Heart left ventricle (tissue), 16 donors: ENCODE measurements around the gene ANKRD44. TPM values are rescaled to one million over a fixed set of nuclear protein-coding genes. Genes with fewer than 3 reads are reported as not detected.
A peak's percentile ranks its signal among the peaks of the same experiment; 100 is the strongest.

ENCODE experiments used
- ATAC-seq, 4 donors: fragments of 200-7000 bp; cut with Tn5 transposase; one replicate each; pipeline ENCODE4 v1.9.1; 2020 to 2022; ENCODE audit warnings: moderate library complexity in 4 of 4, mild to moderate bottlenecking in 3 of 4, moderate number of reproducible peaks in 1 of 4
- DNase-seq, 5 donors: peaks; one replicate each; pipeline ENCODE4 v3.0.0-alpha.2; 2020
- H3K27ac ChIP-seq, 12 donors: fragments of 200-600 bp; sonication (generic) in 4 of 12; one replicate each; pipeline versions ENCODE4 v1.5.0 to v1.8.0; 2016 to 2022; ENCODE audit warnings: mild to moderate bottlenecking in 2 of 12
- H3K27me3 ChIP-seq, 9 donors: fragments of 200-600 bp; sonication (generic) in 2 of 9; one replicate each; pipeline versions ENCODE4 v1.5.1 to v1.8.0; 2016 to 2022; ENCODE audit warnings: mild to moderate bottlenecking in 3 of 9
- H3K36me3 ChIP-seq, 9 donors: fragments of 200-600 bp; sonication (generic) in 2 of 9; one replicate each; pipeline versions ENCODE4 v1.5.0 to v1.8.0; 2018 to 2022; ENCODE audit warnings: mild to moderate bottlenecking in 2 of 9
- H3K4me1 ChIP-seq, 12 donors: fragments of 200-600 bp; sonication (generic) in 4 of 12; one replicate each; pipeline versions ENCODE4 v1.5.0 to v1.8.0; 2016 to 2022; ENCODE audit warnings: mild to moderate bottlenecking in 3 of 12
- H3K4me3 ChIP-seq, 12 donors: fragments of 200-600 bp; sonication (generic) in 4 of 12; one replicate each; pipeline versions ENCODE4 v1.5.0 to v1.8.0; 2017 to 2022; ENCODE audit warnings: mild to moderate bottlenecking in 9 of 12, moderate library complexity in 4 of 12
- H3K9me3 ChIP-seq, 12 donors: fragments of 200-600 bp; sonication (generic) in 4 of 12; one replicate each; pipeline versions ENCODE4 v1.5.0 to v1.8.0; 2016 to 2022; ENCODE audit warnings: mild to moderate bottlenecking in 1 of 12
- CTCF ChIP-seq, 12 donors: fragments of 200-600 bp; sonication (generic) in 4 of 12; IDR thresholded peaks; one replicate each; pipeline versions ENCODE4 v1.5.0 to v1.8.0; 2018 to 2022; ENCODE audit warnings: antibody characterized with exemption in 12 of 12, mild to moderate bottlenecking in 5 of 12
- POLR2A ChIP-seq, 2 donors: fragments of 450-650 bp; IDR thresholded peaks; one replicate each; pipeline ENCODE4 v1.6.1; 2017; ENCODE audit warnings: antibody characterized with exemption in 2 of 2, mild to moderate bottlenecking in 2 of 2, moderate library complexity in 2 of 2
- WGBS, 4 donors: extraction: QIAGEN DNeasy Blood & Tissue Kit in 2 of 4; methylation state at CpG; one replicate each; pipeline versions ENCODE4 v1.1.5 to v1.1.7; 2013 to 2018; 5-methylcytosine and 5-hydroxymethylcytosine counted together
- intact Hi-C, 10 donors: fragments of 100-400 bp; cut with DNase I; formaldehyde crosslinking; loops; one replicate each; pipeline versions ENCODE4 v1.11.1 to v1.14.2; 2022
- polyA plus RNA-seq, 2 donors: library from polyadenylated mRNA; stranded (reverse); fragments of 200-250 nt; gene quantifications; one replicate each; pipeline ENCODE4 v1.2.3, GENCODE V29; 2013
- total RNA-seq, 9 donors: library from RNA; depleted of rRNA in 2 of 9; stranded (reverse); fragments of >200 nt in 2 of 9; fragmentation: NEBNext Ultra II Directional in 3 of 9; extraction: Animal tissue kit (Norgen Biotek cat#: 25700) in 3 of 9; gene quantifications; one replicate each; pipeline versions ENCODE4 v1.1.0 to v1.2.4, GENCODE V29; 2016 to 2023
- donor health status: ischemic (EF 13 %, LVEDD 7.1; RV severe dilation, severe dysfunction).
- donor health status: healthy with polysubstance abuse.
- donor health status: DM: no; HTN: yes; CAD: no.
- donor health status: DM: no; HTN: no; CAD: no.
- donor health status: ischemic (EF 25% LVEDD 6.9; RV normal size, moderate dysfunction).
- donor health status: ischemic (EF 25% LVEDD 5.7; RV mildly dilated, moderate dysfunction).
- donor health status: healthy.
- donor health status: DM: yes; HTN: yes; CAD: no.
- donor health status: ischemic (EF 35%, LVEDD 5.7; RV mildly dilated, moderate dysfunction).
- donor health status: nonischemic (EF 11% LVEDD 7.7; RV severe dilation, severe dysfunction).
- donor health status: DM: yes; HTN: yes; CAD: no.
- donor health status: PGD.
- donor health status: ischemic (EF 29% LVEDD 5.4; RV normal size, mild dysfunction).
- donor health status: nonischemic (EF 23%, LVEDD 6.1; RV moderate dilation, normal function).

ANKRD44 gene
- total and polyA plus RNA-seq, 11 donors = 2.4 to 30.6 (median 8.4) TPM

GRCh38 chr2:197148401-197148800, 162.2 kb downstream of the ANKRD44 start:
- intact Hi-C loops = no loop called here
- Histone ChIP-seq H3K36me3 (peaks cover 0 to 5% (median 0%) of the 10 kb centered on the region in 9 donors), H3K27me3 (no peaks in the 10 kb centered on the region), H3K27ac (no peak overlapping the region), H3K4me3 (no peak overlapping the region), H3K9me3 (no peaks in the 10 kb centered on the region), H3K4me1 (peaks cover 0 to 62% (median 5%) of the 10 kb centered on the region in 12 donors)
- no peak for TF ChIP-seq CTCF (IDR thresholded peaks at IDR 0.05)
- TF ChIP-seq POLR2A (IDR thresholded peaks at IDR 0.05) = no peak
- 73 to 84% (median 81%) methylated on average over 1 of the region's 1 CpG for WGBS, 4 donors
- no peak for ATAC-seq
- DNase-seq = no peak

GRCh38 chr2:197147942-197148341, 162.6 kb downstream of the ANKRD44 start:
- intact Hi-C loops = no loop called here
- no peak for TF ChIP-seq CTCF (IDR thresholded peaks at IDR 0.05)
- TF ChIP-seq POLR2A (IDR thresholded peaks at IDR 0.05) = no peak
- Histone ChIP-seq H3K27me3 (no peaks in the 10 kb centered on the region), H3K4me3 (no peak overlapping the region), H3K9me3 (no peaks in the 10 kb centered on the region), H3K36me3 (peaks cover 0 to 5% (median 0%) of the 10 kb centered on the region in 9 donors), H3K4me1 (peaks cover 0 to 57% (median 5%) of the 10 kb centered on the region in 12 donors), H3K27ac (no peak overlapping the region)
- 77 to 87% (median 84%) methylated on average over 4 of the region's 4 CpGs for WGBS, 4 donors
- no peak for ATAC-seq
- no peak for DNase-seq

GRCh38 chr2:197146995-197147394, 163.6 kb downstream of the ANKRD44 start:
- Histone ChIP-seq H3K4me3 (no peak overlapping the region), H3K36me3 (peaks cover 0 to 5% (median 0%) of the 10 kb centered on the region in 9 donors), H3K27me3 (no peaks in the 10 kb centered on the region), H3K9me3 (no peaks in the 10 kb centered on the region), H3K4me1 (peaks cover 0 to 55% (median 0%) of the 10 kb centered on the region in 12 donors), H3K27ac (no peak overlapping the region)
- intact Hi-C loops = no loop called here
- DNase-seq (no peak), ATAC-seq (no peak)
- TF ChIP-seq CTCF (IDR thresholded peaks at IDR 0.05) = no peak
- TF ChIP-seq POLR2A (IDR thresholded peaks at IDR 0.05) = no peak
- WGBS, 4 donors = 71 to 91% (median 74%) methylated on average over 5 of the region's 5 CpGs

GRCh38 chr2:197145471-197146056, 165.0 kb downstream of the ANKRD44 start:
- Histone ChIP-seq H3K27ac (peak overlapping the region in 1 of 12 donors; percentile 63), H3K4me3 (no peak overlapping the region), H3K4me1 (peaks cover 0 to 55% (median 0%) of the 10 kb centered on the region in 12 donors), H3K9me3 (no peaks in the 10 kb centered on the region), H3K27me3 (no peaks in the 10 kb centered on the region), H3K36me3 (peaks cover 0 to 5% (median 0%) of the 10 kb centered on the region in 9 donors)
- DNase-seq = no peak
- intact Hi-C loops = no loop called here
- ATAC-seq = peak in 2 of 4 donors; percentile 47 to 79
- WGBS, 4 donors = 71 to 86% (median 77%) methylated on average over 4 of the region's 4 CpGs
- TF ChIP-seq CTCF (IDR thresholded peaks at IDR 0.05) (no peak), POLR2A (IDR thresholded peaks at IDR 0.05) (no peak)
